Stomach (tissue), 4 donors: ENCODE measurements around the gene SNX21.

Experiments
- POLR2A ChIP-seq, 4 donors: fragments of 450-650 bp; IDR thresholded peaks; one replicate each; pipeline ENCODE4 v1.6.1; 2016; ENCODE audit warnings: antibody characterized with exemption in 4 of 4, control low read depth in 2 of 4, mild to moderate bottlenecking in 1 of 4, moderate library complexity in 1 of 4
- POLR2AphosphoS5 ChIP-seq, 3 donors: sonication (generic); formaldehyde crosslinking; IDR thresholded peaks; one replicate each; pipeline ENCODE4 v1.6.1; 2016; ENCODE audit warnings: antibody characterized with exemption in 3 of 3
- TF ChIP-seq, protein P1 (sequence below), 7 experiments: fragments of 450-650 bp in 4 of 7; fragments of 200-600 bp in 3 of 7; sonication (generic) in 3 of 7; IDR thresholded peaks; one replicate each; pipeline ENCODE4 v1.5.1; 2016 to 2019; ENCODE audit warnings: antibody characterized with exemption in 7 of 7, control low read depth in 2 of 7, mild to moderate bottlenecking in 1 of 7

DNA sequence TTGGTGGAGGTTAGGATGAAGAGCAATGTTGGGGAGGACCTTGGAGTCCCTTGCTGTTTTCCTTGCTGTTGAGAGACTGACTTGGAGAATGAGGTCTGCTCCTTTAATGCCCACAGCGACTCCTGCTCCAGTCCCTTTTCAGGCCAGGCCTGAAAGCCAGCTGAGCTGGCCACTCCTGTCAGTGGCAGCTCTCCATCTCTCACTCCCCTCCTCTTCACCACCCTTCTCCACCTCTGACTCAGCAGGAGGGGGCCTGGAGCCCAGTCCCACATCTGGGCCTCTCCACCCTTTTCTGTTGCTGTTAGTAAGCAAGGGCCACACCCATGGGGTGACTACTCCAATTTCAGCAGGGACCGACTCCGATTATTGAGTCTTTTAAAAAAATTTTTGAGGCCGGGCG lies 2.2 kb downstream of the SNX21 start:
- TF ChIP-seq POLR2A (IDR thresholded peaks at IDR 0.05) (no peak), POLR2AphosphoS5 (IDR thresholded peaks at IDR 0.05) (no peak)
- TF ChIP-seq, protein P1, sequence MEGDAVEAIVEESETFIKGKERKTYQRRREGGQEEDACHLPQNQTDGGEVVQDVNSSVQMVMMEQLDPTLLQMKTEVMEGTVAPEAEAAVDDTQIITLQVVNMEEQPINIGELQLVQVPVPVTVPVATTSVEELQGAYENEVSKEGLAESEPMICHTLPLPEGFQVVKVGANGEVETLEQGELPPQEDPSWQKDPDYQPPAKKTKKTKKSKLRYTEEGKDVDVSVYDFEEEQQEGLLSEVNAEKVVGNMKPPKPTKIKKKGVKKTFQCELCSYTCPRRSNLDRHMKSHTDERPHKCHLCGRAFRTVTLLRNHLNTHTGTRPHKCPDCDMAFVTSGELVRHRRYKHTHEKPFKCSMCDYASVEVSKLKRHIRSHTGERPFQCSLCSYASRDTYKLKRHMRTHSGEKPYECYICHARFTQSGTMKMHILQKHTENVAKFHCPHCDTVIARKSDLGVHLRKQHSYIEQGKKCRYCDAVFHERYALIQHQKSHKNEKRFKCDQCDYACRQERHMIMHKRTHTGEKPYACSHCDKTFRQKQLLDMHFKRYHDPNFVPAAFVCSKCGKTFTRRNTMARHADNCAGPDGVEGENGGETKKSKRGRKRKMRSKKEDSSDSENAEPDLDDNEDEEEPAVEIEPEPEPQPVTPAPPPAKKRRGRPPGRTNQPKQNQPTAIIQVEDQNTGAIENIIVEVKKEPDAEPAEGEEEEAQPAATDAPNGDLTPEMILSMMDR (IDR thresholded peaks at IDR 0.05): no peak
